Measurements from ENCODE around the gene KLHDC10.
"Not testable (repeated sequence)": the region's sequence is repeated elsewhere in the genome, so short reads cannot be mapped to it uniquely, and the experiment has no call there.

The KLHDC10 gene

GRCh38 chr7:130118294-130118693, 48.0 kb downstream of the KLHDC10 start:
- DNase-seq (ENCODE audit: low read depth in 3 of 3) = no peak

- DNase-seq (ENCODE audit: low read depth in 3 of 3) = no peak
Measured at GRCh38 chr7:130118801-130119200, 48.5 kb downstream of the KLHDC10 start.

DNA sequence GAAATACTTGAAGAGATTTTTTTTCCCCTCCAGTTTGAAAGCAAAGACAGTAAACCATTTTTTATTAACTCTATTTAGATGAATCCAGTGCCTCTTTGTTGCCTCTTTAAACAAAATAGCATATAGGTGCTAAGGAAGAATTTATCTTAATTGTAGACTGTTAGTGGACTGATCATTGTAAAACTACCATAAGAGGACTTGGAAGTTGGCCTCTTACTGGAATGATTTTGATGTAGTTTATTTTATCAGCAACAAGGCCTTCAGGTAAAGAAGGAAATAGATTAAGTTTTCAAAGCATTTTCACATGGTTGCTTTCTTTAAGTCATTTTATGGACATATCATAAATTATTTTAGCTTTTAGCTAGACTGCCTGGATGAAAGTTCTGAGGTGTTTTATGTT, 53.2 kb downstream of the KLHDC10 start:
- DNase-seq (ENCODE audit: low read depth in 3 of 3) = no peak

DNA sequence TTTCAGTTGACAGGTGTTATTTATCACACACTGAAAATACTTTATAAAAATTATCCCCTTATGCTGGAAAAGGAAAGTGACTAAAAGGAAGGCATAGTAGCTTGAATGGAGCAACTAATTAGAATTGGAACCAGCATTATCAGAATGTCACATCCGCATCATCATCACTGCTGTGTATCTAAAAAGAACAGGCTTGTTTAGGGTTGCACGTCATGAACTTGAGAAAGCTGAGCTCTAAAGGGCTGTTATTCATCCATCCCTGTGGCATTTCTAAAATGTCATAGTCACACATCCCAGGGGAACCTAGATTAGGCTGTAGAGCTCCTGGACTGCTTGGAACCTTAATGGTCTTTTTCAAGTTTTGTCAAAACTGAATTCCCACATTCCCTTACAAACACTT, 54.4 kb downstream of the KLHDC10 start:
- no peak for DNase-seq (ENCODE audit: low read depth in 3 of 3)

GRCh38 chr7:130126840-130127239, 56.5 kb downstream of the KLHDC10 start:
- DNase-seq (ENCODE audit: low read depth in 3 of 3) = not testable (repeated sequence)

- no peak for DNase-seq (ENCODE audit: low read depth in 3 of 3)
Measured at GRCh38 chr7:130127404-130127803, 57.1 kb downstream of the KLHDC10 start.

DNA sequence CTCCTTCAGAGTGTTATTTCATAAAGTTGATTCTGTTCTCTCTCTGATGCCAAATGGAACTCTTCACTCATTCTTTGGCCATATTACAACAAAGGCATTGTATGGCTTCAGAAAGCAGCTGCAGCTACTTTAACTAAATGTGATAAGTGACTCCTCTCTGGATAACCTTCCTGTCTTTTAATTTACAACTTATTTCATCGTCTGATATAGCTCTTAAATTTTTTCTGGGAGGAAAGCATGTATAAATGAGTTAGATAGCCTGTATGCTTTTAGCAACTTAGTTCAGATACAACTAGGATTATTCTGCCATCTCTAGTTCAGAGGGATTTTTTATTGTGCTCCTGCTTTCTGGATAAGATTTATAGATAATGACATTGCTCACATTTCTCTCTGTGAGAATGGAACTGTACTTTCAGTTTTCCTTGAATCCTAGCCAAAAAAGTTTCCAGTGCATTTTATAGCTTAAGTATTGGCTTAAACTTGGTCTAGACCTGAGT, 57.5 kb downstream of the KLHDC10 start:
- no peak for DNase-seq (ENCODE audit: low read depth in 3 of 3)

DNA sequence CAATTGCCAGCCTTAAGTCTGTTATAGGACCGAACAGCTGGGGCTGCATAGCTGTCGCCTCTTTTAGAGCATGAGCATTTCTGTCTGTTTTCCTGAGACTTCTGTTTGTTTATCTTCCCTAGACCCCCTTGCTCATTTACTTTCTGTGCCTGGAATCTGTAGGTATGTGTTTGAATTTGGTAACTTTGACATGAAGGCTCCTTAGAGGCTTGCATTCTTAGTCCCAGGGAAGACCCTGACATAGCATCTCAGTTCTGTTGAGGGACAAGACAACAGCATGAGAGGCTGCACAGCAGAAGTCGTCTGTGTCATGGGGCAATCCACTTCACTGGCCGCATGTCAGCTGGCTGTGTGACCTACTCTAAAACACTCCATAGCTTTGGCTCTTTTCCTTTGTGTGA, 58.7 kb downstream of the KLHDC10 start:
- no peak for DNase-seq (ENCODE audit: low read depth in 3 of 3)

DNA sequence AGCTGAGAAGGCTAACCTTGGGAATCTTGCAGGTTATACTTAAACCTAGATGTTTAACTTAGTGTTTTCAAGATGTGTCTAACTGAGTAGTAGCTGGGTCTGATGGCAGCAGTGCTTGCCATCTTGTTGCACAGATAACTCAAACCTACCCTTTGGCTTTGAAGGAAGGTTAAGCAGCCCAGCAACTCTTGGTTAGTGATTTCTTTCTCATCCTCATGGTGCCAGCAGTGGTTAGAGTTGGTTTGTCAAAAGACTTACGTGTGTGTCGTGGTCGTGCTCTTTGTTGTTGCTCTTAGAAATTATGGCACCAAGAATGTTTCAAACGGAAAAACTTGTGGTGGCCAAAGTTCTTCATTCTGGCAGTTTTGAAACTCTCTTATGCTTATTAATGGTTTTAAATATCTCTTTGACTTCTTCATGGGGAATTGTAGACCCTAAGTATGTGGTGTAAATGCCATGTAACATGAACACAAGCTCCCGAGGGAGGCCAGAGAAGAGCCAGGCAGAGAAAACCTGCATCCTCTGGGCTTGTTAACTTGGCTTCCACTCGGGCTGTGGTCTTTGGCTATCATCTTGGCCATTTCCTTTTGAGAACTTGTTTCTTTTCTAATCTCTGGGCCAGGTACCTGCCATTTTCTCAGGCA, 61.0 kb downstream of the KLHDC10 start:
- DNase-seq (ENCODE audit: low read depth in 3 of 3) = no peak

GRCh38 chr7:130131964-130132875, 61.9 kb downstream of the KLHDC10 start:
- no peak for DNase-seq (ENCODE audit: low read depth in 3 of 3)

DNA sequence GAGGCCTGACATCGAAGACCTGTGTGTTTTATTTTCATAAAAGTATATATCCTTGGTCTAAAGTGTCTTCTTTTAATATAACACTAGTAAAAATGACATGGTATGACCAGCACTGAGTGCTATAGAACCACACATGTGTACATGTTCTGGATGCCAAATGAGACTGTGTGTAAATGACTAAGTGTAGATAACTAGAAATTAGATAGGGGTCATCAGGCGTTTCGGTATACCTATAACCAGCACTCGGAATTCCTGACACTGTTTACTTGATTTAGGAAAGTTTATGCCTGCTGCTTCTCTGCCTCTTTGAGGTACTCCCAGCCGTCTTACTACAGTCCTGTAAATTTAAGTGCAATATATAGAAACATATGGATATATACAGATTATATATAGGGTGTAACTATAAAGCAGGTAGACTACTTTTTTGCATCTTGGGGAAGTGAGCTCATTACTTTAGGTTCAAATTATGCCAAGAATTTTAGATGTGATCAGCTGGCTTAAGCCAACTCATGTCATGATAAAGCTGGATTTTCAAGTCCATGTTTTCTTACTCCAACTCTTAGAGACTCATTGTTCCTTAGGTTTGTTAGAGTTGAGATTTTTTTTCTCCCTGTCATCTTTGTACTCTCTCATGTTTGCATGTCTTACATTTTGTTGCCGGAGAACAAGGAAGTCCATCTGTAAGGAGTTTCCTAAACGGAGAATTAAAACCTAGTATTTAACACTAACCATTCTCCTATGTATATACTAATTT, 62.9 kb downstream of the KLHDC10 start:
- DNase-seq (ENCODE audit: low read depth in 3 of 3) = no peak

- no peak for DNase-seq (ENCODE audit: low read depth in 3 of 3)
Measured at GRCh38 chr7:130134106-130134636, 63.8 kb downstream of the KLHDC10 start.

GRCh38 chr7:130134726-130135125, 64.4 kb downstream of the KLHDC10 start:
- DNase-seq (ENCODE audit: low read depth in 3 of 3) = no peak

- DNase-seq (ENCODE audit: low read depth in 3 of 3) = no peak
Measured at GRCh38 chr7:130135208-130136205, 65.2 kb downstream of the KLHDC10 start.

- no peak for DNase-seq (ENCODE audit: low read depth in 3 of 3)
Measured at GRCh38 chr7:130136579-130137167, 66.3 kb downstream of the KLHDC10 start.

GRCh38 chr7:130137207-130137606, 66.9 kb downstream of the KLHDC10 start:
- no peak for DNase-seq (ENCODE audit: low read depth in 3 of 3)

DNA sequence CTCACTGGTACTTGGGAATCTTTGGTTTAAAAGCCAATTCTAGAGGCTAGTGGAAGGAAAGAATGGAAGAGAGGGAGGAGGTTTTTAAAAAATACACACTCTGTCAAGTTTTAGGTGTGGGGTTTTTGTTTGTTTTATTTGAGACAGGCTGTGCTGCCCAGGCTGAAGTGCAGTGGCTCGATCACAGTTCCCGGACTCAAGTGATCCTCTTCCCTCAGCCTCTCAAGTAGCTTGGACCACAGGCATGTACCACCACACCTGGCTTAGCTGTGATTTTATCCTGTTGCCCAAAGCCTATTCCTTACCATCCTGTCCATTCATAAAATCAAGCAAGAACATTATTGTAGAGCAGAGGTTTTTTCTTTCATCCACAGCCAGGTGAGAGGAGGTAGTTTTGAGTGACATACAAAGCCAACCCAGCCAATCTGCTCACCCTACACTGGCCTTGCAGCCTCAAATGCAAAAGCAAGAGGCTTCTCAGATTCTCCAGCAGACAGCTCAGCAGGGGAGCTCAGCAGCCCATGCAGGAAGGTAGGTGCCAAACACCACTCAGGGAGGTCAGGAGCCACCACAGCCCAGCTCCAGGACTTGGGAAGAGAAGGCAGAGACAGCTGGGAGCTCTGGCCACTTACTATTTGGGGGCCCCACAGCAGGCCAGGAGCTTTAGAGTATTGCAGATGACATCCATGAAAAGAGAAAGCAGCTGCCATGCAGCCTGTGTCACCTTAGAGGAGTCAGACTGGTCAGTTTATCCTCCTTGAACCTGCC, 69.0 kb downstream of the KLHDC10 start:
- DNase-seq (ENCODE audit: low read depth in 3 of 3) = no peak

DNA sequence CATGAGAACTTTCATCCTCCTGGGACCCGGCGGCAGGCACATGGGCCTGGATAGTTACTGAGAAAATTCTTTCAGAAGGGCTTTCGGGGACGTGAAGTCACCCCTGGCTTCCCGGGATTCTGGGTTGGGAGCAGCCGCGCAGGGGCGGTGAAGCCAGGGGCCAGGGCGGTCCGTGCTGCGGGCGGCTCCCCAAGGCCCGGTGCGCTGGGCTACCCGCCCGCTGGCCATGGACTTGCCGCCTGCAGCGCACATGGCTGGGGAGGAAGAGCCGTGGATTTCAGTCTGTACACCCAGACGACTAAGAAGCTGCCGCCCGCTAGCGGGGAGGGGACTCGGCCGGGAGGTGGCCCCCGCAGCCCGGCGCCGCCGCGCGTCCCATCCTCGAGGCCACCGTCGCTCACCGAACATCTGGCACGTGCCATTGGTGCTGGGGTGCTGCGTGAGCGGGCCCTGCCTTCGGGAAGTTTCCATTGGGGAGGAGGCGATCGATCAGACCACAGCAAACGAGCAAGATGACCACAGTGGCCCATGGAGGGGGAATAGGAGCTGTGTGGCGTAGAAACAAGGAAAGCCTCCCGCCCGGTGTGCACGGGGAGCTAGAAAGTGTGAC, 70.3 kb downstream of the KLHDC10 start:
- no peak for DNase-seq (ENCODE audit: low read depth in 3 of 3)

Measured in stimulated activated CD4-positive, alpha-beta T cell treated with anti-CD3 and anti-CD28 coated beads, TNF-alpha, amount 100 ng/mL, for 4 hours (primary cell).